Tibial artery (tissue), 4 donors: Measurements from ENCODE around the gene RALGPS1.

Source experiments
- DNase-seq, 2 donors: peaks; one replicate each; pipeline ENCODE4 v3.0.0-alpha.2; 2019
- H3K27ac ChIP-seq, 2 donors: fragments of 200-600 bp; sonication (generic) in 1 of 2; 1 replicate in 1 of 2; 2 replicates in 1 of 2; pipeline ENCODE4 v1.5.1; 2018 to 2019; ENCODE audit warnings: mild to moderate bottlenecking in 1 of 2
- H3K27me3 ChIP-seq, 2 donors: fragments of 200-600 bp; sonication (generic) in 1 of 2; one replicate each; pipeline versions ENCODE4 v1.5.1 to v1.6.0; 2016 to 2019
- H3K36me3 ChIP-seq, 3 donors: fragments of 200-600 bp; sonication (generic) in 2 of 3; one replicate each; pipeline ENCODE4 v1.5.1; 2016 to 2019; ENCODE audit warnings: mild to moderate bottlenecking in 2 of 3
- H3K4me1 ChIP-seq, 4 donors: fragments of 200-600 bp; sonication (generic) in 2 of 4; 1 replicate in 3 of 4; 2 replicates in 1 of 4; pipeline ENCODE4 v1.5.1; 2016 to 2019
- H3K4me3 ChIP-seq, 2 donors: fragments of 200-600 bp; sonication (generic) in 1 of 2; 1 replicate in 1 of 2; 2 replicates in 1 of 2; pipeline ENCODE4 v1.5.1; 2018 to 2019; ENCODE audit warnings: mild to moderate bottlenecking in 2 of 2
- H3K9me3 ChIP-seq, 3 donors: fragments of 200-600 bp; sonication (generic) in 1 of 3; one replicate each; pipeline ENCODE4 v1.5.1; 2016 to 2019
- intact Hi-C: fragments of 100-400 bp; cut with DNase I; formaldehyde crosslinking; loops from one replicate; pipeline ENCODE4 v1.15.0; 2023; ENCODE audit warnings: low total_unique reads
- TF ChIP-seq, protein P1 (sequence below), 2 experiments: fragments of 200-600 bp in 1 of 2; fragments of 450-650 bp in 1 of 2; IDR thresholded peaks; one replicate each; pipeline ENCODE4 v1.5.1; 2017 to 2019; ENCODE audit warnings: antibody characterized with exemption in 2 of 2, mild to moderate bottlenecking in 1 of 2, moderate library complexity in 1 of 2

Gene RALGPS1

GRCh38 chr9:126914458-126915280 is at the start of gene RALGPS1:
TSS of gene RALGPS1 (plus strand) at chr9:126914782. CDS start at chr9:126962290, 47,508 bp downstream.
- intact Hi-C loops = no loop called here
- TF ChIP-seq, protein P1, sequence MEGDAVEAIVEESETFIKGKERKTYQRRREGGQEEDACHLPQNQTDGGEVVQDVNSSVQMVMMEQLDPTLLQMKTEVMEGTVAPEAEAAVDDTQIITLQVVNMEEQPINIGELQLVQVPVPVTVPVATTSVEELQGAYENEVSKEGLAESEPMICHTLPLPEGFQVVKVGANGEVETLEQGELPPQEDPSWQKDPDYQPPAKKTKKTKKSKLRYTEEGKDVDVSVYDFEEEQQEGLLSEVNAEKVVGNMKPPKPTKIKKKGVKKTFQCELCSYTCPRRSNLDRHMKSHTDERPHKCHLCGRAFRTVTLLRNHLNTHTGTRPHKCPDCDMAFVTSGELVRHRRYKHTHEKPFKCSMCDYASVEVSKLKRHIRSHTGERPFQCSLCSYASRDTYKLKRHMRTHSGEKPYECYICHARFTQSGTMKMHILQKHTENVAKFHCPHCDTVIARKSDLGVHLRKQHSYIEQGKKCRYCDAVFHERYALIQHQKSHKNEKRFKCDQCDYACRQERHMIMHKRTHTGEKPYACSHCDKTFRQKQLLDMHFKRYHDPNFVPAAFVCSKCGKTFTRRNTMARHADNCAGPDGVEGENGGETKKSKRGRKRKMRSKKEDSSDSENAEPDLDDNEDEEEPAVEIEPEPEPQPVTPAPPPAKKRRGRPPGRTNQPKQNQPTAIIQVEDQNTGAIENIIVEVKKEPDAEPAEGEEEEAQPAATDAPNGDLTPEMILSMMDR (IDR thresholded peaks at IDR 0.05) = peak in 1 of 2 experiments; percentile 18
- no peaks in the 10 kb centered on the region for H3K9me3 ChIP-seq
- peaks cover 0 to 11% (median 6%) of the 10 kb centered on the region in 4 donors for H3K4me1 ChIP-seq
- no peaks in the 10 kb centered on the region for H3K27me3 ChIP-seq
- DNase-seq = peak; percentile 94 to 97
- H3K4me3 ChIP-seq = peak within 1 kb of the TSS; percentile 60 to 62
- H3K27ac ChIP-seq = peak within 1 kb of the TSS; percentile 50 to 60
- no peaks in the 10 kb centered on the region for H3K36me3 ChIP-seq

- DNase-seq = peak in 1 of 2 donors; percentile 48
- TF ChIP-seq, protein P1 (IDR thresholded peaks at IDR 0.05) = no peak
- no peaks in the 10 kb centered on the region for H3K9me3 ChIP-seq
- intact Hi-C loops = no loop called here
- no peak overlapping the region for H3K27ac ChIP-seq
- peaks cover 1 to 36% (median 18%) of the 10 kb centered on the region in 3 donors for H3K36me3 ChIP-seq
- peaks cover 0 to 17% (median 3%) of the 10 kb centered on the region in 4 donors for H3K4me1 ChIP-seq
- no peaks in the 10 kb centered on the region for H3K27me3 ChIP-seq
- no peak overlapping the region for H3K4me3 ChIP-seq
Observed at GRCh38 chr9:126869368-126869767, 45.2 kb upstream of the RALGPS1 start.

- TF ChIP-seq, protein P1 (IDR thresholded peaks at IDR 0.05) = no peak
- Histone ChIP-seq H3K4me1 (peaks cover 0 to 21% (median 5%) of the 10 kb centered on the region in 4 donors), H3K9me3 (no peaks in the 10 kb centered on the region), H3K27ac (no peak overlapping the region), H3K27me3 (no peaks in the 10 kb centered on the region), H3K4me3 (no peak overlapping the region), H3K36me3 (peaks cover 0 to 17% (median 10%) of the 10 kb centered on the region in 3 donors)
- intact Hi-C loops = no loop called here
- no peak for DNase-seq
Observed at GRCh38 chr9:126872516-126872915, 42.1 kb upstream of the RALGPS1 start.

- Histone ChIP-seq H3K4me1 (peaks cover 0 to 5% (median 2%) of the 10 kb centered on the region in 4 donors), H3K4me3 (no peak overlapping the region), H3K27me3 (no peaks in the 10 kb centered on the region), H3K36me3 (peaks cover 5 to 12% (median 6%) of the 10 kb centered on the region in 3 donors), H3K9me3 (no peaks in the 10 kb centered on the region), H3K27ac (no peak overlapping the region)
- TF ChIP-seq, protein P1 (IDR thresholded peaks at IDR 0.05) = no peak
- intact Hi-C loops = no loop called here
- DNase-seq = peak in 1 of 2 donors; percentile 15
Observed at GRCh38 chr9:126874546-126875314, 39.9 kb upstream of the RALGPS1 start.

DNA sequence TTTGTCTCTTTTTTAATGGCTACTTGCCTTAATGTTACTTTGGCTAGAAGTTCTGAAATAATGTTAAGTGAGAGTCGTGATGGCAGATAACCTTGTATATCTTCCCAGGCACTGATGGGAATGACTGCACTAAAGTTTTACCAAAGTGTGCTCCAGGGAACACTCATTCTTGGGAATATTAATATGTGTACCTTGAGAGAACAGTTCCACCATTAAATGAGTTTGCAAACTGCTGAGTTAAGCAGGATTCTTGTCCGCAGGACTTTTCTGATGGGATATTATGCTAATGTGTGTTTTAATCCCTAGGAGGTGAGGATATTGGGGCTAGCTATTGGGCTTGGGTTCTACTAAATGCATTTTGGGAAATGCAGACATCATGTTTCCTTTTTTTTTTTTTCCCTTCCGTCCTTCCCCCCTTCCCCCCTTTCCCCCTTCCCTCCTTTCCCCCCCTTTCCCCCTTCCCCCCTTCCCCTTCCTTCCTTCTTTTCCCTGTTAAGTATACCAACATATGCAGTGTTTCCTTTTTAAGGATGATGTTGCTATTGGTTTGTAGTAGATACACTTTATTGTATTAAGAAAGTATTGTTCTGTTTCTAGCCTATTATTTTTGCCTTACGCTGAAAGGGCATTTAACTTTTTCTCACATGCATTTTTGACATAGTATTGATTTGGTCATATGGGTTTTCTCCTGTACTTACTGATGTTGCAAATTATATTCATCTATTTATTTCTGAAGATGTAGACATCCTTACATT is 38.6 kb upstream of the RALGPS1 start:
- TF ChIP-seq, protein P1 (IDR thresholded peaks at IDR 0.05) = no peak
- Histone ChIP-seq H3K27me3 (no peaks in the 10 kb centered on the region), H3K9me3 (no peaks in the 10 kb centered on the region), H3K4me1 (peaks cover 0 to 5% (median 2%) of the 10 kb centered on the region in 4 donors), H3K27ac (no peak overlapping the region), H3K36me3 (peaks cover 17 to 24% (median 18%) of the 10 kb centered on the region in 3 donors), H3K4me3 (no peak overlapping the region)
- intact Hi-C loops = no loop called here
- no peak for DNase-seq
